GM12878 (cell line): ENCODE results near the gene SPTBN1.

Experiments used
- CTCF ChIP-seq, 3 experiments: IDR thresholded peaks in 2 of 3; conservative IDR thresholded peaks in 1 of 3; 2 replicates each; pipeline ENCODE4 v1.5.1; 2011; ENCODE audit warnings: low read depth in 3 of 3, low read length in 3 of 3, mild to moderate bottlenecking in 3 of 3, control low read depth in 2 of 3, moderate library complexity in 2 of 3, inconsistent platforms in 1 of 3, mixed read lengths in 1 of 3; ENCODE audit not compliant: control insufficient read depth in 2 of 3, insufficient read depth in 1 of 3; ENCODE audit errors: extremely low read depth in 1 of 3
- EED ChIP-seq: sonication (generic); IDR thresholded peaks from 2 replicates; pipeline ENCODE4 v1.6.1; 2016; ENCODE audit warnings: antibody characterized with exemption, low read depth
- EZH2 ChIP-seq: IDR thresholded peaks from 2 replicates; pipeline ENCODE4 v1.6.1; 2012; ENCODE audit warnings: low read depth, mild to moderate bottlenecking, control low read depth, inconsistent platforms, low read length, borderline replicate concordance; ENCODE audit not compliant: control insufficient read depth
- GATAD2B ChIP-seq: fragments of 450-650 bp; conservative IDR thresholded peaks from 2 replicates; pipeline ENCODE4 v1.6.1; 2017; ENCODE audit warnings: low read depth, mild to moderate bottlenecking, moderate library complexity
- HDAC6 ChIP-seq: fragments of 200-600 bp; sonication (generic); IDR thresholded peaks from one replicate; pipeline ENCODE4 v1.8.0; 2017; ENCODE audit warnings: antibody characterized with exemption; ENCODE audit not compliant: unreplicated experiment
- HDGF ChIP-seq: fragments of 450-650 bp; IDR thresholded peaks from 2 replicates; pipeline ENCODE4 v1.6.1; 2016; ENCODE audit warnings: antibody characterized with exemption
- JUNB ChIP-seq: IDR thresholded peaks from 2 replicates; pipeline ENCODE4 v1.6.1; 2016; ENCODE audit warnings: antibody characterized with exemption, mild to moderate bottlenecking
- POLR2A ChIP-seq: IDR thresholded peaks from 2 replicates; pipeline ENCODE4 v1.6.1; 2011; ENCODE audit warnings: low read depth, mild to moderate bottlenecking, low read length
- POLR2AphosphoS5 ChIP-seq: IDR thresholded peaks from 2 replicates; pipeline ENCODE4 v1.6.1; 2011; ENCODE audit warnings: mild to moderate bottlenecking, low read length, inconsistent platforms
- SP1 ChIP-seq: IDR thresholded peaks from one replicate; pipeline ENCODE4 v1.6.1; 2011; ENCODE audit warnings: low read depth, low read length
- SREBF2 ChIP-seq: IDR thresholded peaks from 2 replicates; pipeline ENCODE4 v1.6.1; 2012; ENCODE audit warnings: mild to moderate bottlenecking, low read length
- ZBTB4 ChIP-seq: fragments of 450-650 bp; formaldehyde crosslinking; IDR thresholded peaks from 2 replicates; pipeline ENCODE4 v1.4.0; 2022; ENCODE audit warnings: mild to moderate bottlenecking, moderate library complexity

GRCh38 chr2:54529935-54530334, 73.8 kb downstream of the SPTBN1 start:
- TF ChIP-seq POLR2A (no peak), POLR2AphosphoS5 (no peak), CTCF (IDR thresholded peaks at IDR 0.05 in 2 of 3, conservative IDR thresholded peaks at IDR 0.05 in 1 of 3; ENCODE audit: control insufficient read depth in 2 of 3, extremely low read depth in 1 of 3, insufficient read depth in 1 of 3, low read depth in 3 of 3, low read length in 3 of 3) (no peak), JUNB (no peak), HDGF (no peak), SP1 (no peak), SREBF2 (no peak), GATAD2B (no peak), HDAC6 (no peak), ZBTB4 (CRISPR knock-in tag) (no peak), EZH2 (no peak), EED (no peak)
